Measurements from ENCODE around the gene SMPD3.

DNA sequence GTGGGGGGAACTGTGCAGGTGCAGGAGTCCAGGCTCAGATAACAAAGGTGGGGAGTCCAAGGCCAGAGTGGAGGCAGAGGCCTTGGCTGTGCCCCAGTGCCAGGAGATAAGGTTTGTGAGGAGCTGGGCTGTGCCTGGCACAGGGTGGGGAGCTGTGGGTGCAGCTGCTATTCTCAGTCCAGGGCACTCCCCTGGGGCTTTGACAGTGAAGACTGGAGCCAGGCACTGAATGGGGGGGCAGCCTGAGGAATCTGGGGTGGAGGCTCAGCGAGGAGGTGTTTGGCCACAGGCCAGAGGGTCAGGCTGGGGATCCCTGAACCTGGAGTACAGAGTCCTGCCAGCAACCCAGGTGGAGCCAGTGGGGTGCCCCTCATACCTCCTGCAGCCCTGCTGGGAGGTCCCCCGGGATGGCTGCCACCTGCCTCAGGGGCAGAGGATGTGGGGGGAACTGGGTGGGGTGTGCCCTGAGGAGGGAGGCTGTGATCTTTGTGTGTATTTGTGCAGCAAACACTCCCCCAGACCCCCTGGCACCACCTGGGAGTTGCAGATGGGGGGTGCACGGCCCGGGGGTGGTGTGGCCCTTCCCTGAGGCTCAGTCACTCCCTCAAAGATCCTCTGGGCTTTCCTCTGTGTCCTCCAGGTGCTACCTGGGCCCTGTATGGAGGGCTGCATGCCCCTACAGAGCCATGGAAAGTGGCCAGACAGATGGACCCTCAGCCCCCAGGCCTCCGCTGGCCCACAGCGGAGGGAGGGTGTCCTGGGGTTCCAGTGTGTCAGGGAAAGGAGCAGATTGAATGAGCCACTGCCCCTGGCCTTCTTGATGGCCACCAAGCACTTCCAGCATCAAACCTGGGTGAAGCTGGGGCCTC lies 44.5 kb upstream of the SMPD3 start:
- TF ChIP-seq, protein P1, sequence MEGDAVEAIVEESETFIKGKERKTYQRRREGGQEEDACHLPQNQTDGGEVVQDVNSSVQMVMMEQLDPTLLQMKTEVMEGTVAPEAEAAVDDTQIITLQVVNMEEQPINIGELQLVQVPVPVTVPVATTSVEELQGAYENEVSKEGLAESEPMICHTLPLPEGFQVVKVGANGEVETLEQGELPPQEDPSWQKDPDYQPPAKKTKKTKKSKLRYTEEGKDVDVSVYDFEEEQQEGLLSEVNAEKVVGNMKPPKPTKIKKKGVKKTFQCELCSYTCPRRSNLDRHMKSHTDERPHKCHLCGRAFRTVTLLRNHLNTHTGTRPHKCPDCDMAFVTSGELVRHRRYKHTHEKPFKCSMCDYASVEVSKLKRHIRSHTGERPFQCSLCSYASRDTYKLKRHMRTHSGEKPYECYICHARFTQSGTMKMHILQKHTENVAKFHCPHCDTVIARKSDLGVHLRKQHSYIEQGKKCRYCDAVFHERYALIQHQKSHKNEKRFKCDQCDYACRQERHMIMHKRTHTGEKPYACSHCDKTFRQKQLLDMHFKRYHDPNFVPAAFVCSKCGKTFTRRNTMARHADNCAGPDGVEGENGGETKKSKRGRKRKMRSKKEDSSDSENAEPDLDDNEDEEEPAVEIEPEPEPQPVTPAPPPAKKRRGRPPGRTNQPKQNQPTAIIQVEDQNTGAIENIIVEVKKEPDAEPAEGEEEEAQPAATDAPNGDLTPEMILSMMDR (IDR thresholded peaks at IDR 0.05): no peak
- no peak for TF ChIP-seq POLR2A (IDR thresholded peaks at IDR 0.05)
